Ammon's horn (tissue), 1 donor: ENCODE data around the gene LENG1.

Experiments used
- DNase-seq: peaks from one replicate; pipeline ENCODE4 v3.0.0-alpha.2; 2016; ENCODE audit warnings: low spot score

LENG1 gene

DNA sequence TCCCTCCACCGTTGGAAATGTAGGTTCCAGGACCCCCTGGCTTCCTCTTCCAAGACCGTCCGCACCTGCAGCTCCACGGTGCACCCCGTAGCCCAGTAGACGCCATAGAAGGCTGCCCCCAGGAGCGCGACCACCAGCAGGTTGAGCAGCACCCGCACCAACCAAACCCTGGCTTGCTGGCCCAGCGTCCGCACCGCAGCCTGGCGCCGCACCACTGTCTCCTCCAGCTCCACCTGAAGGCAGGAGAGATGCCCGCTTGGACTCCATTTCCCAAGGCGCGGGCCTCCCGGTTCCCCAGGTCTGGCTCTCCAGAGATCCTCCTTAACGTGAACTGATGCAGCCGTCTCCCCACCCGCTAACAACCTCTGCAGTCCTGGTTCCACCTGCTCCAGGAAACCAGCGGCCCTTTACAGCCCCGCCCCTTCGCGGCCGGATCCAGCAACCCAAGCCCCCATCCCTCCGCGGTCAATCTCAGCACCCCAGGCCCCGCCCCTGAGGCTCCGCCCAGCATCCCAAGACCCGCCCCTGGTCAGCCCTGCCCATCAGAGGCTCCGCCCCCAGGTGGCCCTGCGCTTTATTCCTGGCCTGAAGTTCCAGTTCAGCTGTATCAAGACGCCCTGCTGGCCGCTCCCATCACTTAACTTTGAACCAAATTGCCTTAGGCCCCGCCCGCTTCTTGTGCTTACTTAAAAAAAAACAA, 5.0 kb upstream of the LENG1 start:
- no peak for DNase-seq

DNA sequence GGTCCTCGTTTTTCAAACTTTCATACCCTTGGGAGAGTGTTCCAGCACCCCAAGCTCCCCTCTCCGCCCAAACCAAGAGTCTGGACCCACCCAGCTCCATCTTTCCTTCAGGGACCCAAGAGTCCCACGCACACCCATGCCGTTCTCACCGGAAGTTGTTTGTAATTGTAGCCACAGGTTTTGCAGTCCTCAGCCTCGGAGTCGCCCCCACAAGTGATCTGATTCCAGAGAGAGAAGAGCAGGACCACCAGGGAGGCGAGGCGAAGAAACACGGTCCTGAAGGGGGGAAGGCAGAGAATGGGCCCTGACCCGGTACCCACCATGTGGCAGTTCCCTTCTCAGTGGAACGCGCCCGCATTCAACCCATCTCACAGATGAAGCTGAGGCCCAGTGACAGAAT, 3.4 kb upstream of the LENG1 start:
- DNase-seq, result no peak

DNA sequence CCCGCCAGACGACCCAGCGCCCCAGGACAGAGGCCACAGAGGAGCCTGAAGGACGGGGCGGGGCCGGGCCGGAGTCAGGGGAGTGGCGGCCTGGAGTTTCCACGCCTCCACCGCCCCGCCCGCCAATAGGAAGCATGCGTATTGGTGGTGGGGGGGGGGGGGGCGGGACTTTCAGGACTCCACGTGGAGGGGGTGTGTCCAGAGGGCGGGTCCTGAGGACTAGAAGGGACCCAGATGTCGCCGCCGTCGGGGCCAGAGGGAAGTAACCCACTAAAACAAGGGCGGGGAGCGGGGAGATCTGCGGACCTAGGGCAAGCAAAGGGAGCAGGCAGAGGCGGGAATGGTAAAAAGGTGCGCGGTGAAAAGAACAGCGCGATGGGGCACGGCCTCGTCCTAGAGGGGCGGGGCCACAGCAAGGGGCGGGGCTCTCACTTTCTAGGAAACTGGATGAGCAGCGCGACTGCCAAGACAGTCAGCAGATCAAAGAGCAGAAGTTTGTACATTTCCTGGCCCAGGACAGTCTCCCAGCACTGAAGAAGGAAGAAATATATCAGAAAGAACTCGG, 2.8 kb upstream of the LENG1 start:
- peak; percentile 61 for DNase-seq

DNA sequence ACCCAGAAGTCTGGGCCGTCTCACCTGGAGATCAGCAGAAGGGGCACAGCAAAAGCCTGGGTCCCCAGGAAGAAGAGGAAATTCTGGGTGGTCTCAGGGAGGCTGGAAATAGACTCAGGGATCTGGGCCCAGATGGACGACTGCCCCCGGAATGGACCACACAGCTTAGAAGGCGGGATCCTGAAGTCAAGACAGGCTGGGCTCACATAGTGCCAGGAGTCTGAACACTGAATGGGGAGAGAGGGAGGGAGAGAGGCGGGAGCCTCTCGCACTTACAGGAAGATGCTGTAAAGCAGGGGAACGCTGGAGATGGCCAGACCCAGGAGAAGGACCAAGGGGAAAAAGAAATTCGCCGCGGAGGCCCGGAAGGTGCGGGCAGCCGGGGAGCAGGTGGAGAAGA, 1.3 kb upstream of the LENG1 start:
- no peak for DNase-seq

DNA sequence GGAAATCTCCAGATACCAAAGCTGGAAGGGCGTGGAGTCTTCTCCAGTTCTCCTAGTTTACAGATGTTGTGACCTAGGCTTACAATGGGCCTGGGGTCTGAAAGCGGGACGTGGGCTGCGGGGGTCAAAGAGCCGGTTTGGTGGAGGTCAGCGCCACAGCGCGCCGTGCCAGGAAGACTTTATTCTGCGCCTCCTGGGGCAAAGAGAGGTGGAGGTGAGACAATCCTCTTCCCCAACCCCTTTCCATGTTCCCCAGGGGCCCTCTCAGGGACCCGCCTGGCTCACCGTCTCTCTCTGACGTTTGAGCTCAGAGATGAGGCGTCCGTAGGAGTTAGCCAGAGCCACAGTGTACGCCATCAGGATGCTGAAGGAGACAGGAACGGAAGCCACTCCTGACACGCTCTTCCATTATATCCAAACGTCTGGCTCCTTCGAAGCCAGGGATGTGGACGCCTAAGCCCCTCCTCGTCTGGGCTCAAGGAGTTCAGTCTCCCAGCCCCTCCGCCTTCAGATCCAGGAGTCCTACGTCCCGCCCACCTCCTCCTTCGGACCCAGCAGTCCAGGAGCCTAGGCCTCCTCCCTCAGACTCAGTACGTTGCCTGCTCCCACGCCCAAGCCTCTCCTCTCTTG, 776 bp upstream of the LENG1 start:
- DNase-seq, result no peak

DNA sequence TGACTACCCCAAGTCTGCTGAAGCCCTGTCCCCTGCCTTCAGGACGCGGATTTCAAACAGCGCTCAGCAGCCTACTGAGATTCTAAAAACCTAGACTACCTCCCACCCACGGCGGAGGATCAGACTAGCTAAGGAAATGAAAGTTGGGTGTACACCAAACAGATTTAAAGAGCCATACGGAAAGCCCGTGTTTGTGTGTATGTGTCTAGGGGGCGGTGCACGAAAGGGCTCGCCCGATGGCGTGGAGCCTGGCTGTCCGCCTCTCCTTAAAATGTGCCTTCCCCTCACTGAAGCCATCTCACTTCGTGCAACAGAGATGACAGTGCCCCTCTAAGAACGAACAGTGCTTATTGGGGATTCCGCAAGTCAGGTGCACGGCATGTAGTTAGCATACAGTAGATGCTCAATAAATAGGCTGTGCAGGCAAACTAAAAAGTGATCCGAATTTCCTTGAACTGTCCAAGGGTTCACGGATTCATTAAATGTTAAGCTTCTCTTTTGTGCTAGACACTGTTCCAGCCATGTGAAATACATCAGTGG, 639 bp downstream of the LENG1 start:
- DNase-seq, result no peak

DNA sequence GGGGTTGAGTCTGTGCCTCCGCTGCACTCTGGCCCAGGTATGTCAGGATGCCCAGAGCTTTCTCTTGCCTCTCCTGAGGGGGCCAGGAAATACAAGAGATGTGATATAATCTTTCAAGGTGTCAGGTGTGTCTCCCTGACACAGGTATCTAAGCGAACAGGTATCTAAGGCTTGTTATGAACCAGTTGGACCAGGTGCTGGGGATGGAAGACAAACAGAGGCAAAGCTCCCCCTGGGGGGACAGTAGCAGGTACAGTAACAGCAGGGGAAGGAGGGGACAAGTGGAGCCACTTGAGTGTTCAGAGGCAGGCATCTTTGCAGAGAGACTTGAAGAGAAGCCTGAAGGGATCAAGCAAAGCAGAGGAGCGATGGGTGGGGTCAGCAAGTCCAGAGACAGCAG, 2.6 kb downstream of the LENG1 start:
- no peak for DNase-seq

DNA sequence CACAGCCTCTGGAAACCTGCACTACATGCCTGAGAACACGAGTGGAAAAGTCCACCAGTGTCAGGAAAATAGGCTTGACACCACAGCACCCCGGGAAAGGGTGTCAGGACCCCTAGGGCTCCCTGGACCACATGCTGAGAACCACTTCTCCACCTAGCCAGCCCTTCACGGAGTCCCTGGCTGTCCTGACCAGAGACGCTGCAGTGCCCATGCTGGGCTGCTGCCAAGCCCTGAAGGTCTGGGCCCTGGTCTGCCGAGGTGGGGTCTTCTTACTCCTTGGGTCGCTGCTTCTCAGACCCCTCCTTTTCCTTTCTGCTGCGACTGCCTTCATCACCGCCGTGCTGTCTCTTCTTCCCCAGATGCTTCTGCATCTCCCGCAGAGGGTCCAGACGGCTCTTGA, 3.0 kb downstream of the LENG1 start:
- no peak for DNase-seq

DNA sequence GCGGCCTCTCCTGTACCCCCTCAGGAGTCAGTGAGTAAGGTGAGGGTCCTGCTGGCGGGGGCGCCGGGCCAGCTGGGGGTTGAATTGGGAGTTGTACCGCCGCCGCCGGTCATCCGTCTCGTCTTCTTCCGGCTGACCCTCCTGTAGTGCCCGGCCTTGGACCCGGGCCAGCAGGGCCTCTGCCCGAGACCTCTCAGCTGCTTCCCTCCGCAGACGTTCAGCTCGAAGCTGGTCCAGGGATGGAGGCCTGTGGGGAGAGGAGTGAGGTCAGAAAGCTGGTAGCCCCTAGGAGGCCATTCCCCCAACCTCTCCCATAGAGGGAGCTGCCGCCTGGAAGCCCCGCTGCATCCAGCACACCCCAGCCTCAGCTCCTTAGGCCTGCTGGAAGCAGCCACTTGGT, 3.8 kb downstream of the LENG1 start:
- no peak for DNase-seq

DNA sequence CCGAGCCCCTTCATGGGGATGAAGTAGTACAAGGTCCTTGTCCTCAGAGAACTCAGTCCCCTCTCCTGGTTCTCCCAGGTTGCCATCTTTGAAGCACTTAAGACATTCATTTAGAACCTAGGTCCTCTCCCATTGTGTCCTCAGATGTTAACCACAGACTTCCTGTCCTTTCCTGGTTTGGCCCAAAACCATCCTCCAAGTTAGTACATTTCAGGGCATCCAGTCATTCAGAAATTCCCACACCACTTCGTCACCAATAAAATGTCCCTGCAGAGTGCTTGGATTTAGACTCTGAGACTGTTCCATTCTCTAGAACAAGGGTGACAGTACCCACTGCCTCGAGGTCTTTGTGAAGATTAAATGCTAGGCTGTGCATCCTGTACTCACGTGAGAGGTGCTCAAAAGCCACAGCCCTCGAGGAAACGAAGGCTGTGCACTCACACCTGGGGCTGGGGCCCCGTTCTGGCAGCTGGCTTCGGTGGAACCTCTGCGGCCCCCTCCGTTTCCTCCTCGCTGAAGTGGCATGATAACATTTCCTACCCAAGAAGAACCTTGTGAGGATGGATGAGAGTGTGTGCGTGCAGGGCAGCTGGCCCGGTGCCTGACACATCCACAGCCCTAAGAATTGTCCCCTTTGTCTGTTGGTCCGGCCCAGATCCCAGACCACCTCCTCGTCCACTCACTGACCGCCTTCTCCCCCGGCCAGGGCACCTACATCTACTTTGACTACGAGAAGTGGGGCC, 4.7 kb downstream of the LENG1 start:
- no peak for DNase-seq

DNA sequence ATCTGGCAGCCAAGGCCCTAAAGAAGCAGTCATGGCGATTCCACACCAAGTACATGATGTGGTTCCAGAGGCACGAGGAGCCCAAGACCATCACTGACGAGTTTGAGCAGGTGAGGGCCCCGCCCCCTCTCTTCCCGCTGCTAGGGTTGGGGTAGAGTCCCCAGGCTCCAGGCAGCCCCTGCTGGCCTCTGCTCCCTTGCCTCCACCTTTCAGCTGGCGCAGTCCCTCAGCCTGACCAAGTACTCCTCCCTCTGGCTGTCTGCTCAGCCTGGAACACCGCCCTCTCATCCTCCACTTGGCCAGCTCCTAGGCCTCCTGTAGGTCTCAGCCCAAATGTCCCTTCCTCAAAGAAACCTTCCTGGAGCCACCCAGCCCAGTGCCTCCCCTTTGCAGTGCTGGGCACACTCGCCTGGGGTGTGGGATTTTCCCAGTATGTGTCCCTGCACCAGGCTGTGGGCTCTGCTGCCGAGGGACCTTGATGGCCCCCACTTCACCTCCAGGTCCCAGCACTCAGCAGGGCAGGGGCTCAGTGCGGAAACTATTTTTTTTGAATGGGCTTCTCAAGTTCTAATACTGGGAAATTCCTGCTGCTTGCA, 5.7 kb downstream of the LENG1 start:
- no peak for DNase-seq

DNA sequence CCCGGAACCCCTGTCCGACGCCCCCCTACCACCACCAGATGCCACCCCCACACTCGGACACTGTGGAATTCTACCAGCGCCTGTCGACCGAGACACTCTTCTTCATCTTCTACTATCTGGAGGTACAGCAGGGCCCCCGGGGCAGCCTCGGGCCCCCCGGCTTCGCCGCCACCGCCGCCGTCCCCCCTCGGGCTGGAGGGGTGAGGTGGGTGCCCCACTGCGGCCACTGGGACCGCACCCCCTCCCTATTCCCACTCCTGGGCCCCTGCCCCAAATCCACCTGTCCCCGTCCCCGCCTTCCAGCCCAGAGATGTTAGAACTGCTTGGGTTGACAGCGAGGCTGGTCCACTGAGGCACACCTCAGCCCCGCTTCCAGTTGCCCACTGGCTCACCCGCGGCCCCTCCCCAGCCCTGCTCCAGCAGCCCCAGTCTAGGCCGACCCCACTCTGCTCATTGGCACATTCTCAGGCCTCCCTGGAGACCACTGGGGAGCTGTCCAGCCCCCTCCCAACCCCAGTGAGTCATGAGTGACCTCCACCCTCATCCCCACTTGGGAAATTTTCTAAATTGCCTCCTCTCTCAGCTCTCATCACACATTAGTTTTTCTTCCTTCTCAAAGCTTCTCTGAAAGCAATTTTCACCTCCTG, 6.5 kb downstream of the LENG1 start:
- no peak for DNase-seq

DNA sequence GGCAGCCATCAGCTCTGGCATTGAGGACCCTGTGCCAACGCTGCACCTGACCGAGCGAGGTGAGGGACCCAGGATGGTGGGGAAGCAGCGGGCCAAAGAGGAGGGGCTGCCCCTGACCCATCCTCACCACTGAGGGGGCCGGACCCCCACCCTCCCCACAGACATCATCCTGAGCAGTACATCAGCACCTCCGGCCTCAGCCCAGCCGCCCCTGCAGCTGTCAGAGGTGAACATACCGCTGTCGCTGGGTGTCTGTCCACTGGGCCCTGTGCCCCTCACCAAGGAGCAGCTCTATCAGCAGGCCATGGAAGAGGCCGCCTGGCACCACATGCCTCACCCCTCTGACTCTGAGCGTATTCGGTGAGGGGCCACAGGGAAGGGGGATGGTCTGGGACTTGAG, 7.3 kb downstream of the LENG1 start:
- DNase-seq, result no peak

DNA sequence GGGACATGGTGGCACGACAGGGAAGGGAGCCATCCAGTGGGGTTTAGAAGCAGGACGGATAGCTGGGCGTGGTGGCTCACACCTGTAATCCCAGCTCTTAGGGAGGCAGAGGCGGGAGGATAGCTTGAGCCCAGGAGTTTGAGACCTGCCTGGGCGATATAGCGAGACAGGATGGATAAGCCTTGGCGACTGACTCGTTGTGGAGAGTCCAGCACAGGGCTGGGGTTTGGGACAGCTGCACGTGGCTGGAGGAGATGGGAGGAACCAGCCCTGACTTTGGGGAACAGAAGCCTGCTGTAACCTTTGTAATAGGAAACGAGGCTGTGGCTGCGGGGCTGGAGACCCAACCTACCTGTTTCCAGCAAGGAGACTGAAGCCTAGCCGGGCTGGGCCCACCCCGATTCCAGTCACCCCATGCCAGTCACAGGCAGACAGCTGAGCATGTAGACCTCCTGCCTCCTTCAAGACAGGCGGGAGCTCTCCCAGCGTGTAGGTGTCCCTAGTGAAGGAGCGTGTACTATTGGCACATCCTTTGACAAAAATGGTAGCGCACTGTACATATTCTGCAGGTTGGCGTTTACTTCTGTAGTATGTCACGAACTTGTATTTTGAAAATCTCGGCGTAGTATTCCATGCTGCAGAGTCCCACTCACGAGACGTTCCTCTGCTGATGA, 8.0 kb downstream of the LENG1 start:
- no peak for DNase-seq

DNA sequence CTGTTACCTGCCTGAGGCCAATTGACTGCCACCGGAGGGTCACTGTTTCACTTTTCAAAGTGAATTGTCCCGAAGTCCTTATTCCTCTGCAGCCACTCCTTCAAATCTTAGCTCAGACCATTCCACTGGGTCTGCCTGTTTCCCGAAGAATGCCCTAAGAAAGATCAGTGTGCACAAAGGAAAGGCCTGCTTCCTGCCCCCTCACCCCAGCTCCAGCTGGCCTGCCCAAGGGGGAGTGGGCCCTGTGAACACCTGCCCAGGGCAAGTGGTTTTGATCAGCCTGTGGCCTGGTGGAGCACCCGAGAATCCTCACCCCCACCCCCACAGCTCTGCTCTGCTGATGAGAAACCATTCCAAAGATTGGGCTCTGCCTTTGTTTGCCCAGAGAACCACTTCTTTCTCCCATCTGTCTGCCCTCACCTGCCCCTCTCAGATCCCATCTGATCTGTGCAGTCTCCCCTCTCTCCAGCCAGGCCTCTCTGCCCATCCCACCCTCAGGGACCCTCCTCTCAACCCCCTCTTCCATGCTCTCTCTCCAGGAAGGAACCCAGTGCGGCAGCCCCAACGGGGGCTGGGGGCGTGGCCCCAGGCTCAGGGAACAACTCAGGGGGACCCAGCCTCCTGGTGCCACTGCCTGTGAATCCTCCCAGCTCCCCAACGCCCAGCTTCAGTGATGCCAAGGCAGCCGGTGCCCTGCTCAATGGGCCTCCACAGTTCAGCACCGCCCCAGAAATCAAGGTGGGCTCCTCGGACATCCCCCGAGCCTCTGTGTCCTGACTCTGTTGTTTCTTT, 10.3 kb downstream of the LENG1 start:
- no peak for DNase-seq

DNA sequence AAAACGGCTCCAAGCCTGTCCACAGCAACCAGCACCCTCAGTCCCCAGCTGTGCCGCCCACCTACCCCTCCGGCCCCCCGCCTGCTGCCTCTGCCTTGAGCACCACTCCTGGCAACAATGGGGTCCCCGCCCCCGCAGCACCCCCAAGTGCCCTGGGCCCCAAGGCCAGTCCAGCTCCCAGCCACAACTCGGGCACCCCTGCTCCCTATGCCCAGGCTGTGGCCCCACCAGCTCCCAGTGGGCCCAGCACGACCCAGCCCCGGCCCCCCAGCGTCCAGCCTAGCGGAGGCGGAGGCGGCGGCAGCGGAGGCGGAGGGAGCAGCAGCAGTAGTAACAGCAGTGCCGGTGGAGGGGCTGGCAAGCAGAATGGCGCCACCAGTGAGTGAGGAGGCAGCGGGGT, 11.4 kb downstream of the LENG1 start:
- no peak for DNase-seq

DNA sequence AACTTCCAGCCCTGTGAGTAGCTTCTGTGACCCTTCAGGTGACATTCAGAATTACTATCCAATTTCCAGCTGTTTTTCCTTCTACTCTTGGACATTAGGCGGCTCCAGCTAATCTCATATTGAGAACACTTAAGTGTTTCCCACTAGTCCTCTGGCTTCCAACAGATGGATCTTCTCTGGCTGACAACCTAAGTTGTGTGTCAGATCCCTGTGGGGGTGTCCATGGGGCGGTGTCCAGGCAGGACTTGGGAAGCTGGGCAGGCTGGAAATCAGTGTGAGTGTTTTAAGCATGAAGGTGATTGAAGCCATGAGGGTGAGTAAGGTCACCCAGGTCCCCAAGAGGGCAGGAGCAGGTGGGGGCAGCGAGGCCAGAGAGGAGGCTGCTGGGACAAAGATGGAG, 11.8 kb downstream of the LENG1 start:
- DNase-seq, result no peak

DNA sequence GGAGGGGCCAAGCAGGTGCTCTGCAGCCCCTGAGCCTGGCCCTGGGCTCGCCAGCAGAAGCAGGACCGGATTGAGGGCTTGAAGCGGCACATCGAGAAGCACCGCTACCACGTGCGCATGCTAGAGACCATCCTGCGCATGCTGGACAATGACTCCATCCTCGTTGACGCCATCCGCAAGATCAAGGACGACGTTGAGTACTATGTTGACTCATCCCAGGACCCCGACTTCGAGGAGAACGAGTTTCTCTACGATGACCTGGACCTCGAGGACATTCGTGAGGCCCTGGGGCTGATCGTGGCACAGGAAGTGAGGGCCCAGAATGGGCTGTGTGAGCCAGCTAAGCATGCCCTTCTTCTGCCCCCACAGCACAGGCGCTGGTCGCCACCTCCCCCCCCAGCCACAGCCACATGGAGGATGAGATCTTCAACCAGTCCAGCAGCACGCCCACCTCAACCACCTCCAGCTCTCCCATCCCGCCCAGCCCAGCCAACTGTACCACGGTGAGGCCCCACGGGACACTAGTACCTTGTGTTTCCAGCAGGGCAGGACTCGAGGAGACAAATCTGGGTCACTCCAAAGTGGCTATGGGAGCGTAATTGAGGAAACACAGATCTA, 13.9 kb downstream of the LENG1 start:
- DNase-seq, result no peak

DNA sequence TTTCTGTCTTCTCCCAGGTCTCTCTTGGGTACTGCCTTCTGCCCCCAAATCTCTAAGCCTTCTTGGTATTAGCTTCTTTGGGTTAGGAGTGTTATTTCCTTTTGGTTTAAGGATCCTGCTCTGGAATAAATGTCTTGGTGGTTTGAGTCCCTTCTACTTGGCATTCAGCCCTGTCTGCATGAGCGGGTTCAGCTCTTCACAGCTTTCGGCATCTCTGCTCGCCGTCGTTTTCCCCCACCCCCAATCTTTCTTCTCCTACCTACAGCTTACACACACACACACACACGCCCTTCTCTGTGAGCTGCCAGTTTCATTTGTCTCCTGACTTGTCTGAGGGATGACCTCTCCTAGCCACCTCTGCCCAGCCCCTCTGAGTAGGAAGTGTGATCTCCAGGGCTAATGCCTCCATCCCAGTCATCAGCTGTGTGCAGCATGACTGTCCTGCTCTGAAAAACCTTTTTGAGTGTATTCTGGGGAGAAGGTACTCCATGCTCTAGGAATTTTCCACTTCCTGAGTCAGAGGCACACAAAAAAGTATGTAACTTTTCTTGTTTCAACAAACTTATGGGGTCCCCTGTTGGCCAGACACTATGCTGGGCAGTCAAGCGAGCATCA, 17.2 kb downstream of the LENG1 start:
- DNase-seq, result no peak

DNA sequence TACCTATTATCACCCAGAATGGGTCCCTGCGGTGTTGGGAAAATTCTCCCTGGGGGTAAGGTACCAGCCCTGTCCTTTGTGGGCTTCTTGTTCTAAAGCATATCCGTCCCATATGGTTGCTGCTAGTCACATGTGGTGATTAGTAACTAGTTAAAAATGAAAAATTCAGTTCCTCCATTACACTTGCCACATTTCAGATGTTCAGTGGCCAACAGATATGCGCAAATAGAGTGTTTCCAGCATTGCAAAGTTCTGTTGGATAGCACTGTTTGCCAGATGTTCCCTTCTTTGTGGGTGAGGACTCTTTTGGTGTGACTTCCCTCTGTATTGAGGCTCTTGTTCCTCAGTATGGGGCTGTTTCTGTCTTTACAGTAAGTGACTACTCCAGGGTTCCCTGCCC, 18.2 kb downstream of the LENG1 start:
- no peak for DNase-seq
